Large intestine (tissue), 3 donors: Measurements from ENCODE around the gene DLEU7. TPM values are rescaled to one million over a fixed set of nuclear protein-coding genes. Genes with fewer than 3 reads are reported as not detected.

Experiments
- DNase-seq, 2 donors: peaks; one replicate each; pipeline versions ENCODE4 v3.0.0 to v3.0.0-alpha.2; 2013
- H3K27ac ChIP-seq: one replicate; pipeline ENCODE4 v1.5.1; 2013; ENCODE audit warnings: low read length
- H3K27me3 ChIP-seq: 2 replicates; pipeline ENCODE4 v1.6.1; 2013; ENCODE audit warnings: low read length; ENCODE audit not compliant: control insufficient read depth, insufficient read depth
- H3K36me3 ChIP-seq: 2 replicates; pipeline ENCODE4 v1.6.1; 2013; ENCODE audit warnings: low read length; ENCODE audit not compliant: control insufficient read depth, insufficient read depth
- H3K4me1 ChIP-seq: one replicate; pipeline ENCODE4 v1.6.1; 2013; ENCODE audit warnings: low read length; ENCODE audit not compliant: control insufficient read depth, insufficient read depth
- H3K4me3 ChIP-seq: one replicate; pipeline ENCODE4 v1.5.1; 2013; ENCODE audit warnings: low read length
- H3K9me3 ChIP-seq: one replicate; pipeline ENCODE4 v1.6.1; 2013; ENCODE audit warnings: mild to moderate bottlenecking, low read depth, low read length, moderate library complexity; ENCODE audit not compliant: control insufficient read depth
- WGBS: methylation state at CpG from one replicate; pipeline ENCODE4 v1.1.5; 2013; ENCODE audit warnings: low lambda C conversion rate; ENCODE audit not compliant: insufficient coverage; 5-methylcytosine and 5-hydroxymethylcytosine counted together
- polyA plus RNA-seq: library from polyadenylated mRNA; unstranded; fragments of 120-200 nt; gene quantifications from one replicate; pipeline ENCODE4 v1.2.1, GENCODE V29; 2013

The DLEU7 gene
- polyA plus RNA-seq, 1 donor = 0.69 TPM

GRCh38 chr13:50844084-50844875 lies 788 bp upstream of the DLEU7 start:
- Histone ChIP-seq H3K27me3 (peaks cover 21% of the 10 kb centered on the region), H3K4me1 (peaks cover 4% of the 10 kb centered on the region), H3K36me3 (no peaks in the 10 kb centered on the region), H3K9me3 (no peaks in the 10 kb centered on the region), H3K27ac (no peak overlapping the region), H3K4me3 (no peak overlapping the region)
- 90% methylated on average over 2 of the region's 6 CpGs for WGBS
- no peak for DNase-seq

- no peak overlapping the region for H3K4me3 ChIP-seq
- no CpG with 5 or more reads among the region's 8 CpGs for WGBS
- peak in 1 of 2 donors; percentile 4 for DNase-seq
Measured at GRCh38 chr13:50842990-50843256, 569 bp downstream of the DLEU7 start.

DNA sequence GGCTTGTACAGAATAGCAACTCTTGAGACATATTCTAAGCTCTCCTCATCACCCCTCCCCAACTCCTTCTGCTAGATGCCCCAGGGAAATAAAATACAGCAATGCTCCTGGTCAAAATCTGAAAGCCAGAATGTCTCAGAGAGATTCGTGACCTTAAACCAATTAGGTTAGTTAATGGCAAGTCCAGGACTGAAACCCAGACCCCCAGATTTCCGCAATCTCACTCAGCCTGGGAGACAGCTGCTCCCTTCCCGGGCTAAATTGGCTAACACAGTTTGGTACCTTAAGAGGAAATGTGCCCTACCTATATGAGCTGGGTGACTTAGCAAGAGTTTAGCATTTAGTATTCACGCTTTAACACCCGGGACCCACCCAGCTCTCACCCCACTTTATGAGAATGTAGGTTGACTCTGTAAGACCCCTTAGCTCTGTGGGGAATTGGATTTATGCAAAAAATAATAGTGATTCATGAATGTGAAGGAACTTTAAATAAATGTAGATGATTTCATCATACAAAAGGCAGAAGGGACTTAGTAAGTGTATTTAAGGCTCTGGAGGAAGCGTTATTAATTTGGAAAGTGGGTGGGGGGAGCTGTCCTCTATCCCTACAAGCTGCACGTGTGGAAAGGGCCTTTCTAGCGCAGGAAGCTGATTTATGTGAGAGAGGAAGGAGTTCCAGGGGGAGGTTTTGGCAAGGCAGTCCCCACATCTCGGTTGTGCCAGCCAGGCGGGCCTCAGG lies 1.1 kb downstream of the DLEU7 start:
- Histone ChIP-seq H3K4me3 (no peak overlapping the region), H3K27me3 (peaks cover 20% of the 10 kb centered on the region), H3K36me3 (no peaks in the 10 kb centered on the region), H3K27ac (no peak overlapping the region), H3K4me1 (peaks cover 4% of the 10 kb centered on the region), H3K9me3 (no peaks in the 10 kb centered on the region)
- no peak for DNase-seq
- WGBS = no CpG with 5 or more reads among the region's 10 CpGs

More at GRCh38 chr13:50842990-50843256, 569 bp downstream of the DLEU7 start:
- peaks cover 20% of the 10 kb centered on the region for H3K27me3 ChIP-seq
- peaks cover 4% of the 10 kb centered on the region for H3K4me1 ChIP-seq
- no peak overlapping the region for H3K27ac ChIP-seq
- H3K36me3 ChIP-seq = no peaks in the 10 kb centered on the region
- H3K9me3 ChIP-seq = no peaks in the 10 kb centered on the region

DNA sequence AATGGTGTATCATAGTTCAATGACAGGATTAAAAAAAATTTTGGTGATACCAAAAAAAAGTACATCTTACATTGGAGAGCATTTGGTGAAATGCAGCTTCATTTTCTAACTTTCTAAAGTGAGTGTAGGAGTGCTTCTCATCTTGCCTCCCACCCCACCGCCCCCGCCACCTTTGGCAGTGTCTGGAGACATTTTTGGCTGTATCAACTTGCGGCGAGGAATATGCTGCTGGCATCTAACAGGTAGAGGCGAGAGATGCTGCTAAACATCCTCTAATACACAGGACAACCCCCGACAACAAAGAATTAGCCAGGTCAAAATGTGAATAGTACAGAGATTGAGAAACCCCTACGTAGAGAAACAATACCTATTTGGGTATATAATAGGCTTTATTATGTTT lies 1.7 kb downstream of the DLEU7 start:
- peaks cover 20% of the 10 kb centered on the region for H3K27me3 ChIP-seq
- no peak overlapping the region for H3K27ac ChIP-seq
- DNase-seq = no peak
- H3K9me3 ChIP-seq = no peaks in the 10 kb centered on the region
- H3K4me3 ChIP-seq = no peak overlapping the region
- no peaks in the 10 kb centered on the region for H3K36me3 ChIP-seq
- H3K4me1 ChIP-seq = peaks cover 4% of the 10 kb centered on the region
- no CpG with 5 or more reads among the region's 7 CpGs for WGBS

DNA sequence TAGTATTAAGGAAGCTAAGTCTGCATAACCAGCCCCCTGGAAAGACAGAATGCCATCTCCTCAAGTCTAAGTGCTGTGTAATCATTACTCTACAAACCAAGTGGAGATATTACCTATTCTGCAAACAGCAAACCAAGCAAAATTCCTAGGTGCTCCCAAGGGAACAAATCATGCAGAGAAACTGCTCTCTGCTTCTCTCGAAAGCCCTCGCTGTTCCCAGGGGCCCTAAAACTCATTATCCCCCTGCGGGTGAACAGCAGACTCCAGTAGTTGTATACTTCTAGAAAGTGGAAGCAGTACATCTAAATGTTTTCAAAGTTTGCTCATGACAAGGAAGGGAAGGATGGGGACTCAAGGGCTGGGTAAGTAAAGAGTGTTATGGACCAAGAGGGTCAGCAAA lies 3.2 kb downstream of the DLEU7 start:
- H3K27me3 ChIP-seq = peaks cover 20% of the 10 kb centered on the region
- no peak overlapping the region for H3K4me3 ChIP-seq
- no peaks in the 10 kb centered on the region for H3K9me3 ChIP-seq
- no peak for DNase-seq
- no peak overlapping the region for H3K27ac ChIP-seq
- H3K36me3 ChIP-seq = no peaks in the 10 kb centered on the region
- no CpG with 5 or more reads among the region's 3 CpGs for WGBS
- H3K4me1 ChIP-seq = peaks cover 4% of the 10 kb centered on the region

DNA sequence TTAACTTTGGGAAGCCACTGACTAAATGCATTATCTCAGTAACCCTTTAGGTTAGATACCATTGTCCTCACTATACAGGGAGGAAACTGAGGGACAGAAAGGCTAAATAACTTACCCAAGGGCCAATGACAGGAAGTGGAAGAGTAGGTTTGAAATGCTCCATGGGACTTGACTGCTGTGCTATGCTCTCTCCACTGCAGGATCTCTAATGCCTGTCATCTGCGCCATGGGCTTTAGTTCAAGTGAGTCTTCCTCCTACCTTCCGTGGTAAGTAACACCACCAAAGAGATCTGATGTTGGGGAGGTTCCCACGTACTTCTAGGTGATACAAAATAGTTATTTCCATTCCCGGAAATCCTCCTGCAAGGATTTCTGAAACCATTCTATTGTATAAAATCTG lies 3.7 kb downstream of the DLEU7 start:
- no peak overlapping the region for H3K27ac ChIP-seq
- H3K4me3 ChIP-seq = no peak overlapping the region
- H3K27me3 ChIP-seq = peaks cover 20% of the 10 kb centered on the region
- no peaks in the 10 kb centered on the region for H3K9me3 ChIP-seq
- no peaks in the 10 kb centered on the region for H3K36me3 ChIP-seq
- peaks cover 4% of the 10 kb centered on the region for H3K4me1 ChIP-seq
- DNase-seq = no peak
- WGBS = 92% methylated on average over 2 of the region's 4 CpGs

- 67% methylated on average over 1 of the region's 8 CpGs for WGBS
- H3K36me3 ChIP-seq = no peaks in the 10 kb centered on the region
- H3K4me3 ChIP-seq = no peak overlapping the region
- no peaks in the 10 kb centered on the region for H3K9me3 ChIP-seq
- DNase-seq = no peak
- peaks cover 2% of the 10 kb centered on the region for H3K4me1 ChIP-seq
- H3K27ac ChIP-seq = no peak overlapping the region
- H3K27me3 ChIP-seq = peaks cover 15% of the 10 kb centered on the region
Measured at GRCh38 chr13:50838701-50839100, 4.8 kb downstream of the DLEU7 start.

DNA sequence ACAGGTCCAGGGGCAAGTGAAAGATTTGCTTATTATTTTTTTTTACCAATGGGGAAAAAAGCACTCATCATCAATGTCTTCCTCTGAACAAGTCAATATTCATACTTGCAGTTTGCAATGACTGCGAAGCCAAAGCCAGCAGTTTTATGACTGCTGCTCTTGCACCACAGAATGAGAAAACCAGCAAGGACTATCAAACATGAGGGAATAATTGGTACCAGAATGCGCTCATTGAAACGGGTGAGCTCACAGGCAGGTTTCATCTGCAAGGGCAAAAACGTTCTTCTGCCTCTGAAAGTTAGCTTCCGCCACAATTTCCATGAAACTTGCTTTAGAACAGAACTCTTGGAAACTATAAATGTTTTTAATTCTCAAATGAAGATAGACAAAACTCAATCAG lies 5.5 kb downstream of the DLEU7 start:
- no peak overlapping the region for H3K27ac ChIP-seq
- no peak overlapping the region for H3K4me3 ChIP-seq
- 100% methylated on average over 1 of the region's 5 CpGs for WGBS
- H3K4me1 ChIP-seq = no peaks in the 10 kb centered on the region
- no peak for DNase-seq
- peaks cover 10% of the 10 kb centered on the region for H3K27me3 ChIP-seq
- H3K9me3 ChIP-seq = no peaks in the 10 kb centered on the region
- no peaks in the 10 kb centered on the region for H3K36me3 ChIP-seq

DNA sequence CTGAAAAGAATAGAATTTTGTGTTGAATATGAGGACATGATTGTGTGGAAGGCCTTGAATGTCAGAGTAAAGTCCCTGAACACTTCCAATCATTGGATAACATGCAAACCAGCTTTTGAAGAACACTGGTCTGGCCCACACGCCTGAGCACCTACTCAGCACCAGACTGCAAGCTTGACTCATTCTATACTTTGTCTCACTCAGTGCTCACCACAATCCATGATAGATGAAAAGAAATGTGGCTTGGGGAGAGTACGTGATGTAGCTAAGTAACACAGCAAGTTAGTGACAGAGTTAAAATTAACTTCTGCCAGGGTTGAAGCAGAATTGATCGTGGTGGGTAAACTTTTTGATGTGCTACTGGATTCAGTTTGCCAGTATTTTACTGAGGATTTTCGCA lies 12.0 kb downstream of the DLEU7 start:
- no peaks in the 10 kb centered on the region for H3K36me3 ChIP-seq
- WGBS = no CpG with 5 or more reads among the region's 4 CpGs
- DNase-seq = no peak

DNA sequence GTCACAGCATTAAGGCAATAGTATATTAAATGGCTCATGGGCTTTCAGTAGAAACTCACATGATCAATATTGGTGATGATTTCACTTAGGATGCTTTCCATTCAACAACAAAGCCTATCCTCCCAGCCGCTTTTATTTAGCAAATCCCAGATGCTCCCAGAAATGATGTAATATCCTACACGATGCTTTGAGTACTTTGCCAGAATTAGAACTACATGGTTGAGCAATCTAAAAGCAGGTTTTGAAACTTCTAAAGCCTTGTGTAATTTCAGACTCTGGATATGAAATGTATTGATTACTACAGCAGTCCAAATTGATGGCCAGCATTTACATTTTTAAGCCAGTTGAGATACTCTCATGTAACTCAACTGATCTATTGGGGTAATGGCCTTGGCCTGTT lies 13.6 kb downstream of the DLEU7 start:
- Histone ChIP-seq H3K9me3 (no peaks in the 10 kb centered on the region), H3K4me1 (no peaks in the 10 kb centered on the region), H3K27ac (no peak overlapping the region), H3K4me3 (no peak overlapping the region), H3K36me3 (no peaks in the 10 kb centered on the region), H3K27me3 (no peaks in the 10 kb centered on the region)
- DNase-seq = no peak
- no CpG with 5 or more reads among the region's 2 CpGs for WGBS

More for the DNA sequence above, 12.0 kb downstream of the DLEU7 start:
- H3K4me3 ChIP-seq = no peak overlapping the region
- no peaks in the 10 kb centered on the region for H3K9me3 ChIP-seq
- no peaks in the 10 kb centered on the region for H3K27me3 ChIP-seq
- no peak overlapping the region for H3K27ac ChIP-seq
- no peaks in the 10 kb centered on the region for H3K4me1 ChIP-seq

- Histone ChIP-seq H3K4me1 (no peaks in the 10 kb centered on the region), H3K36me3 (no peaks in the 10 kb centered on the region), H3K27me3 (no peaks in the 10 kb centered on the region), H3K4me3 (no peak overlapping the region), H3K27ac (no peak overlapping the region), H3K9me3 (no peaks in the 10 kb centered on the region)
- WGBS = no CpG with 5 or more reads among the region's 3 CpGs
- no peak for DNase-seq
Measured at GRCh38 chr13:50829226-50829625, 14.3 kb downstream of the DLEU7 start.
